Islet precursor cell (in vitro differentiated cells): ENCODE data around the gene ESR1.
"Not testable (repeated sequence)": the region's sequence is repeated elsewhere in the genome, so short reads cannot be mapped to it uniquely, and the experiment has no call there.

Experiments
- DNase-seq: peaks from one replicate; pipeline ENCODE4 v3.0.0-alpha.2; 2018

Gene ESR1

GRCh38 chr6:151814614-151815013 is 7.1 kb downstream of the ESR1 start:
- no peak for DNase-seq

- DNase-seq, result no peak
These were observed 15.0 kb downstream of the ESR1 start for GRCh38 chr6:151822252-151823111.

- no peak for DNase-seq
These were observed 19.1 kb downstream of the ESR1 start for GRCh38 chr6:151826517-151827142.

GRCh38 chr6:151832710-151833109 is 25.2 kb downstream of the ESR1 start:
- DNase-seq, result no peak

- DNase-seq, result no peak
These were observed 27.9 kb downstream of the ESR1 start for GRCh38 chr6:151835396-151835795.

DNA sequence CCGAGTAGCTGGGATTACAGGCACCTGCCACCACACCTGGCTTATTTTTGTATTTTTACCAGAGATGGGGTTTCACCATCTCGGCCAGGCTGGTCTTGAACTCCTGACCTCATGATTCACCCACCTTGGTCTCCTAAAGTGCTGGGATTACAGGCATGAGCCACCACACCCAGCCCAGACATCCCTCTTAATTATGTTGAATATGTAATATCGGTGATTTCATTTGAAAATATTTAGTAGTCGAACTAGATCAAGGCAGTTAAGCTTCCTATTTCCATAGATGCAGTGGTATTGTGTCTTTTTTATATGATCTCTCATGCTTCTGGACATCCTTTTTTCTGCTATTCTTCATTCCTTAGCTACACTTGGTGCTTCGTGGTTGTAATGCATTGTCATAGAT is 29.7 kb downstream of the ESR1 start:
- DNase-seq, result no peak

DNA sequence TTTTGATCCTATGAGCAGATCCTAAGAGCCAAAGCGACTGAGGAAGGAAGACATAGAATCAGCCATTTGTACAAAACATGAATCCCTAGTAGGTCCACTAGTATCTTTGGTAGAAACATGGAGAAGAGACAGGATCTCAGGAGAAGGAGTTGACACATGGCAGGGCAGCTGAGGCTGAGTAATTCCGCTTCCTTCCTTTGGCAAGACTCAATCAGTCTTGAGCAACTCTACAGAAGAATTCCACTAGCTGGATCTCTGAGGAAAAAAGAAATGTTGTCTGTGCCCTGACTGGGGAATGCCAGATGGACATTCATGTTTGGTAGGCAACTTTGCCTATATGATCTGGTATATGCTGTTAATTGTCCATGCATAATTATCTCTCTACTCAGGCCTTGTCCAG is 35.3 kb downstream of the ESR1 start:
- DNase-seq, result no peak

DNA sequence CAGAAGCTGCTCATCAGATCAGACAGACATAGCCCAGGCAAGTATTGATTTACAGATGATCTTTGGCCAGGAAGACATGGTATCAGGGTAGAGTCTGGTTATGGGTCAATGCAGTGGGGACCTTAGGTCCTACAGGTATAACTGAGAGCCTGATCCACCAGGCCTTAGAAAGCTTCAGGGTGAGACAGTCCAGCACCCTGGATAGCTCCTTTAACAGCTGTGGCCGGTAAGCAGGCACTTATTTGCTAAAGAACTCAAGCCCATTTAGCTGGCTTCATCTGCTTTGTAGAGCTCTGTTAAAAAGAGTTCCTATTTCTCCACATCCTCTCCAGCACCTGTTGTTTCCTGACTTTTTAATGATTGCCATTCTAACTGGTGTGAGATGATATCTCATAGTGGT is 39.6 kb downstream of the ESR1 start:
- peak; percentile 76 for DNase-seq

- DNase-seq, result no peak
These were observed 43.1 kb downstream of the ESR1 start for GRCh38 chr6:151850479-151851003.

DNA sequence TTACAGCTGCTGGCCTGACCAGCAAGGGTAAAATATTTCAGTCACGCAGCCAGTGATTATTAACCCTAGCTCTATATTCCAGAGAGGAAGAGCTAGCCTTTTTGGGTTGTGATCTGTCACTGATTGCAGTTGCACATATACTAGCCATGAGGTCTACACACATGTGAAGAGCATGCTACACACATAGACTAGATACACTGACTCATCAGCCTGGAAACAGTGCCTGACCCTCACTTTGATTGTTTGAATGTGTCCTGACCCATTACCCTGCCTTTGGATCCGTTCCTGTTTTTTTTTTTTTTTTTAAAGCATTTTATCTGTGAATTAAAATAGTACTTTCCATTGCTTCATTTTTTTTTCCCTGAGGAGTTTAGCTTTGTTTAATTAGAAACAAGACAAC is 50.8 kb downstream of the ESR1 start:
- DNase-seq, result no peak

GRCh38 chr6:151862461-151862860 is 55.0 kb downstream of the ESR1 start:
- DNase-seq, result no peak

- DNase-seq, result not testable (repeated sequence)
These were observed 59.9 kb downstream of the ESR1 start for GRCh38 chr6:151867361-151867869.

DNA sequence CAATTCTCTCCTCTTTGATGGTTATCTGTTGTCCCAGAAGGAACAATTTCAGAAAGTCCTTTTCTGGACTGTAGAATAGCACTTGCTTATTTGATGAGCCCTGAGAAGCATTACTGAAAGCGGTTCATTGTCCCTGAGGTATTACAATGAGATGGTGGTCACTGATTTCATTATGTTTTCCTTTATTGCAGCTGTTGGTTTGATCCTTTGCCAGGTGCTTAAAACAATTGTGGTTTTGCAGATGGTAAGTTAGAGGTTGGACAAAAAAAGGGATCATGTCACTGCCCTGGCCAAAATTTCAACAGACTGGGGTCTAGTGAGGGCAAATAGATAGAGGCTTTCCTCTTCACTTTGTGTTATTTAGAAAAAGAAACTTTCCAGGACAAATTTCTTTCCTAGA is 61.9 kb downstream of the ESR1 start:
- no peak for DNase-seq

- no peak for DNase-seq
These were observed 62.3 kb downstream of the ESR1 start for GRCh38 chr6:151869787-151870186.

- DNase-seq, result no peak
These were observed 62.9 kb downstream of the ESR1 start for GRCh38 chr6:151870375-151870774.

DNA sequence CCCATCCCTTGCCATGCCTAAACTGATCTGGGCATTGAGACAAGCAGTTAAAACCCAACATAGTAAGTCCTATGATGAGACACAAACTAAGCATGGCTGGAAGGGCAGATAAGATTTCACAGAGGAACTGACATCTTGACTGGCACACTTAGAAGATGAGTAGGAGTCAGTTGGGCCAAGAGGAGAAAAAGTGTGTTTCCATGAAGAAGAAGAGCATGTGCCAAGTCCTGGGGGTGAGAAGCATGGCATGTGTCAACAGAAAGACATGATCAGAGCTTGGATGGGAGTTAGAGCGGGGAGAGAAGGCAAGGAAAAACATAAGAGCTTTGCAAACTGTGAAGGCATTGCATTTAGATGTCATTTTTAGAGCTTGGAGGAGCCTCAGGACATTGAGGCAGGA is 68.0 kb downstream of the ESR1 start:
- DNase-seq, result no peak

DNA sequence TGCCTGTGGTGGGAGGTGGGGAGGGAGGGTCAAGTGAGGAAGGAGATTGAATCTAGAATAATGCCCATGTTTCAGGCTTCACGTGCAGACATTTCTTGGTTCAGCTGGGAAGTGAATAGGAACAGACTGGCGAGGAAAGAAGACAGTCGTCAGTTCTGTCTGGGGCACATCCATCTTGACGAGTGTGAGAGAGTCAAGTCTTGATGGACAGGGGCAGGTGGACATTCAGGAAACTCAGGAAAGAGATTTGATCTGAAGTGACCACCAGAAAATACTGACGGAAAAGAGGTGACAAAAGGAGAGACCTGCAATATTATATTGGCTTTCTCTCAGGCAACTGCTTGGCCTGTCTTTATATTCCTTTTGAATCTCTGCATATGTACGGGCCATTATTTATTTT is 68.6 kb downstream of the ESR1 start:
- no peak for DNase-seq

DNA sequence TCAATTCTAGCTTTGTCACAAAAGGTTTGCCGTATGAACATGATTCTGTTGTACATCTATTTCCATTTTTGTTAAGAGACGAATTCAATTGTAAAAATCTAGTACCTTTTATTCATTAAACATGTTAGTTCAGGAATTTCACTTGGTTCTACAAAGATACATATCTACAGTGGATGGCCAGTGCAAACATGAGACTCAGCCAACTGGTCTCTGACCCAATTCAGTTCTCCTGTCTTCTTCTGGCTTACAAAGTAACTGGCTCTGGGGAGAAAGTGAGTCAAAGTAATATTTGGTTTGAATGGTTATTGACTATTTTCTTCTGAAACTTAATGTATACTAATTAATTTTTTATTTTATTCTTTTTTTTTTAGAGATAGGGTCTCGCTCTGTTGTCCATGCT is 70.0 kb downstream of the ESR1 start:
- no peak for DNase-seq

DNA sequence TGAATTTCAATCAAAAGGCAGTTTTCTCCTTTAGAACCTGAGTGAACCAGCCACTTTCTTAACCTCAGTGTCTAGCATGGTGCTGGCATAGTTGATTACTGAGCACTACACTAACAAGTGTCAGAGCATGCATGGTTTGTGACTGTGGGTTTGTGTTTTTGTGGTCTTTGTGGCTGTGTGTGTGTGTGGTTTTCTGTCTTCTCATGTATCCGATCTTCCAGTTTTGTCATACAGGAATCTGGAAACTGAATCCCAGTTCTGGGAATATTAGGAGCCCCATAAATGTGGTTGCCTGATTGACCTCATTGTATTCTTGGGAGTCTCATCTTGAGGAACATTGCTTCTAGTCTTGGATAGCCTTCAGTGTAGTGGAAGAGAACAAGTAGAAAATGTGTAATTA is 73.7 kb downstream of the ESR1 start:
- DNase-seq, result no peak

DNA sequence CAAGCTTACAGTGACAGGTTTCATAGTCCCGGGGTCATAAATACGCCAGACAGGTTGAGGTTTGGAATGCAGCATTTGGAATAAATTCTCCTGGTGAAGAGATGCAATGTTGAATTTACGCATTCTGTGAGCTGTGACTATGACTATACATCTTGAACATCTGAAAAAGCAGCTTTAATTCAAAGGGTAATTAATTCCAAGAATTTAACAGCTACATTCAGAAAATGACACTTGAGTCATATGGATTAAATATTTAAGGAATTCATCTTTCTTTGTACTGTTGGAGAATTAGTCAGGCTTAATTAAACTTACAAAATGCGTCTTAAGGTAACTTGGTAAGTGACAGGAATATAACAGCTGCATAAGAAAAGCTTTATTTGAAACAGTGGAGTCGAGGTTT is 74.7 kb downstream of the ESR1 start:
- DNase-seq, result no peak

- no peak for DNase-seq
These were observed 77.8 kb downstream of the ESR1 start for GRCh38 chr6:151885234-151885633.

DNA sequence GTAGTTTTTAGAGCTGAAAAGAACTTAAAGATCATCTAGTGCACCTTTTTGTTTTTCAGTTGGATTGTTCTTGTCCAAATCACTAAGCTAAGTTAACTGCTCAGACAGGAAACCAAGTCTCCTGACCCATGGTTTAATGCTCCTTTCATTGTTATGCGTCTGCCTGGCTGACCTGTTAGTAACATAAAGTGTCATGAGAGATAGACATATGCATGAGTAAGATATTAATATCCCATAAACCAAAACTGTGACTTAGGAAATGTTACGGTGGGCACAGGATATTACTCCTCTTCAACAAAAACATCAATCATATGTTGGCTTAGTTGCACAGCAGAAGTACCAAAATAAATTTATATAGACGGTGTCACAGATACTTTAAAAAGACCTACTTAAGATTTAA is 84.0 kb downstream of the ESR1 start:
- DNase-seq, result no peak

GRCh38 chr6:151894426-151894825 is 86.9 kb downstream of the ESR1 start:
- DNase-seq, result not testable (repeated sequence)

GRCh38 chr6:151899221-151899620 is 91.7 kb downstream of the ESR1 start:
- DNase-seq, result not testable (repeated sequence)
